K562 (cell line): ENCODE measurements around the gene CLCNKA. TPM values are rescaled to one million over a fixed set of nuclear protein-coding genes. Genes with fewer than 3 reads are reported as not detected.
A peak's percentile ranks its signal among the peaks of the same experiment; 100 is the strongest.

Source experiments
- ARHGAP35 ChIP-seq: fragments of 450-650 bp; IDR thresholded peaks from 2 replicates; pipeline ENCODE4 v1.6.1; 2018; ENCODE audit not compliant: partially characterized antibody
- ARID2 ChIP-seq: fragments of 450-650 bp; IDR thresholded peaks from 2 replicates; pipeline ENCODE4 v1.6.1; 2017; ENCODE audit warnings: antibody characterized with exemption, mild to moderate bottlenecking
- ARID3B ChIP-seq: fragments of 250-450 bp; sonication (Bioruptor Pico); IDR thresholded peaks from 2 replicates; pipeline ENCODE4 v1.4.0; 2020; ENCODE audit warnings: borderline replicate concordance
- ATF6 ChIP-seq: sonication (generic); formaldehyde crosslinking; IDR thresholded peaks from 2 replicates; pipeline ENCODE4 v1.4.0; 2020; ENCODE audit warnings: mild to moderate bottlenecking, missing genetic modification reagents
- CBX3 ChIP-seq, 2 experiments: IDR thresholded peaks; 1 replicate in 1 of 2; 2 replicates in 1 of 2; pipeline ENCODE4 v1.6.1; 2012; ENCODE audit warnings: inconsistent platforms in 2 of 2, low read length in 2 of 2, borderline replicate concordance in 1 of 2, control low read depth in 1 of 2
- CHCHD3 ChIP-seq: fragments of 250-450 bp; sonication (Bioruptor Pico); IDR thresholded peaks from 2 replicates; pipeline ENCODE4 v2.1.2; 2022; ENCODE audit warnings: mild to moderate bottlenecking
- DDX20 ChIP-seq: fragments of 450-650 bp; IDR thresholded peaks from 2 replicates; pipeline ENCODE4 v1.6.1; 2016; ENCODE audit warnings: missing genetic modification characterization, low read depth, mild to moderate bottlenecking, missing compliant biosample characterization, moderate library complexity
- E2F6 ChIP-seq, 2 experiments: IDR thresholded peaks; 2 replicates each; pipeline ENCODE4 v1.6.1; 2011; ENCODE audit warnings: borderline replicate concordance in 1 of 2, control low read depth in 1 of 2, low read depth in 1 of 2, low read length in 1 of 2, mild to moderate bottlenecking in 1 of 2, mixed read lengths in 1 of 2, moderate library complexity in 1 of 2; ENCODE audit not compliant: insufficient read depth in 1 of 2, insufficient read length in 1 of 2, poor library complexity in 1 of 2, severe bottlenecking in 1 of 2; ENCODE audit errors: extremely low read depth in 1 of 2
- GTF2F1 ChIP-seq: IDR thresholded peaks from 2 replicates; pipeline ENCODE4 v1.6.1; 2011; ENCODE audit warnings: low read depth, low read length, improper control_type of control experiment
- HDAC2 ChIP-seq: fragments of 450-650 bp; IDR thresholded peaks from 2 replicates; pipeline ENCODE4 v1.6.1; 2016; ENCODE audit warnings: mild to moderate bottlenecking
- JUND ChIP-seq, 2 experiments: IDR thresholded peaks; 2 replicates in 1 of 2; 3 replicates in 1 of 2; pipeline ENCODE4 v1.6.1; 2011; ENCODE audit warnings: borderline replicate concordance in 2 of 2, low read depth in 2 of 2, low read length in 2 of 2, improper control_type of control experiment in 1 of 2, missing biosample characterization in 1 of 2, missing genetic modification characterization in 1 of 2, missing genetic modification reagents in 1 of 2
- KLF6 ChIP-seq: fragments of 250-450 bp; sonication (Bioruptor Pico); IDR thresholded peaks from 2 replicates; pipeline ENCODE4 v1.4.0; 2020; ENCODE audit warnings: mild to moderate bottlenecking, moderate library complexity, borderline replicate concordance
- MCM2 ChIP-seq: fragments of 450-650 bp; IDR thresholded peaks from 2 replicates; pipeline ENCODE4 v1.6.1; 2017; ENCODE audit warnings: low read depth, mild to moderate bottlenecking
- PTTG1 ChIP-seq: fragments of 450-650 bp; IDR thresholded peaks from 2 replicates; pipeline ENCODE4 v1.6.1; 2016; ENCODE audit warnings: low read depth, mild to moderate bottlenecking, missing genetic modification characterization, missing compliant biosample characterization
- RBM34 ChIP-seq: fragments of 200-400 bp; formaldehyde crosslinking; IDR thresholded peaks from 2 replicates; pipeline ENCODE4 v1.6.1; 2018; ENCODE audit warnings: low read length, borderline replicate concordance; ENCODE audit not compliant: insufficient read depth
- SP2 ChIP-seq: IDR thresholded peaks from 2 replicates; pipeline ENCODE4 v1.6.1; 2011; ENCODE audit warnings: mild to moderate bottlenecking, low read depth, low read length, moderate library complexity; ENCODE audit not compliant: poor library complexity, severe bottlenecking; ENCODE audit errors: extremely low read depth
- SUPT5H ChIP-seq: fragments of 450-650 bp; IDR thresholded peaks from 2 replicates; pipeline ENCODE4 v1.6.1; 2016
- THAP12 ChIP-seq: fragments of 250-450 bp; sonication (Bioruptor Pico); IDR thresholded peaks from 2 replicates; pipeline ENCODE4 v1.9.0; 2021; ENCODE audit warnings: mild to moderate bottlenecking, inconsistent platforms
- ZNF140 ChIP-seq: fragments of 250-450 bp; sonication (Bioruptor Pico); IDR thresholded peaks from 2 replicates; pipeline ENCODE4 v1.8.0; 2021; ENCODE audit warnings: moderate library complexity, mild to moderate bottlenecking, inconsistent platforms
- ZNF511 ChIP-seq: sonication (generic); formaldehyde crosslinking; IDR thresholded peaks from 2 replicates; pipeline ENCODE4 v1.8.0; 2022; ENCODE audit warnings: mild to moderate bottlenecking, missing genetic modification reagents
- ZNF583 ChIP-seq: fragments of 250-450 bp; sonication (Bioruptor Pico); IDR thresholded peaks from 2 replicates; pipeline ENCODE4 v1.4.0; 2020
- polyA plus RNA-seq, 8 experiments: library from polyadenylated mRNA; depleted of rRNA in 4 of 8; stranded (reverse) in 5 of 8; unstranded in 3 of 8; fragments of >200 nt; fragmentation: Nextera tagmentation in 2 of 8; fragmentation: Illumina TruSeq in 1 of 8; extraction: Ambion mirVana in 2 of 8; extraction: Trizol in 1 of 8; gene quantifications; 2 replicates each; pipeline versions ENCODE4 v1.2.1 to v1.2.3, GENCODE V29; 2011 to 2014; ENCODE audit warnings: inconsistent platforms in 1 of 8, missing spikeins in 1 of 8
- total RNA-seq, 7 experiments: library from RNA; depleted of rRNA in 6 of 7; stranded (reverse); fragments of >200 nt in 6 of 7; fragmentation: Illumina TruSeq in 2 of 7; extraction: Trizol in 2 of 7; gene quantifications; 2 replicates each; pipeline versions ENCODE4 v1.2.1 to v1.2.3, GENCODE V29; 2011 to 2021; ENCODE audit warnings: low replicate concordance in 1 of 7

CLCNKA gene
- total and polyA plus RNA-seq, 9 of the 15 experiments (the other 6 are each of a cell fraction or from before 2014, with no cell fraction given): 0.03 to 0.37 (median 0.10) TPM; not detected in 3

- no peak for TF ChIP-seq RBM34
- TF ChIP-seq HDAC2: no peak
- TF ChIP-seq CBX3 (IDR thresholded peaks at IDR 0.05; ENCODE audit: borderline replicate concordance in 1 of 2, low read length in 2 of 2): peak in 1 of 2 experiments; percentile 22; a peak in 1 of 3 replicates
- no peak for TF ChIP-seq ZNF583 (CRISPR knock-in tag)
- no peak for TF ChIP-seq PTTG1
- no peak for TF ChIP-seq ARID3B
- TF ChIP-seq E2F6 (IDR thresholded peaks at IDR 0.05; ENCODE audit: borderline replicate concordance in 1 of 2, extremely low read depth in 1 of 2, insufficient read depth in 1 of 2, insufficient read length in 1 of 2, low read depth in 1 of 2, low read length in 1 of 2, poor library complexity in 1 of 2, severe bottlenecking in 1 of 2): peak; percentile 26 to 87
- 0 out of 2 replicates have a peak, but pooled peaks have one; percentile 36 for TF ChIP-seq THAP12
- TF ChIP-seq KLF6 (CRISPR knock-in tag): no peak
- no peak for TF ChIP-seq SUPT5H
- TF ChIP-seq ATF6 (CRISPR knock-in tag): no peak
- TF ChIP-seq GTF2F1: no peak
- no peak for TF ChIP-seq ZNF140 (CRISPR knock-in tag)
- TF ChIP-seq MCM2: no peak
- TF ChIP-seq SP2: no peak
- no peak for TF ChIP-seq CHCHD3 (CRISPR knock-in tag)
- TF ChIP-seq ARHGAP35: no peak
- TF ChIP-seq DDX20 (tag): no peak
- no peak for TF ChIP-seq ARID2
- no peak for TF ChIP-seq ZNF511 (CRISPR knock-in tag)
- TF ChIP-seq JUND (IDR thresholded peaks at IDR 0.05; ENCODE audit: borderline replicate concordance, low read depth, low read length): 0 out of 2 replicates have a peak, but pooled peaks have one; percentile 5
- no peak for TF ChIP-seq JUND (tag; IDR thresholded peaks at IDR 0.05; ENCODE audit: borderline replicate concordance, low read depth, low read length)
These were observed 46.5 kb upstream of the CLCNKA start (continued) for GRCh38 chr1:15975358-15975804.
